PC-3 (cell line): ENCODE data around the gene CDH4.

Experiments
- EZH2 ChIP-seq: fragments of 300-600 bp; sonication (generic); IDR thresholded peaks from one replicate; pipeline ENCODE4 v1.6.1; 2017; ENCODE audit warnings: antibody characterized with exemption, mild to moderate bottlenecking, low read length; ENCODE audit not compliant: unreplicated experiment
- EZH2phosphoT487 ChIP-seq: fragments of 300-600 bp; sonication (generic); IDR thresholded peaks from 2 replicates; pipeline ENCODE4 v1.6.1; 2018; ENCODE audit warnings: mild to moderate bottlenecking, antibody characterized with exemption, low read length, borderline replicate concordance
- TF ChIP-seq, protein P1 (sequence below): fragments of 300-600 bp; sonication (generic); conservative IDR thresholded peaks from 2 replicates; pipeline ENCODE4 v1.5.1; 2017; ENCODE audit warnings: antibody characterized with exemption, low read depth, mild to moderate bottlenecking, low read length

DNA sequence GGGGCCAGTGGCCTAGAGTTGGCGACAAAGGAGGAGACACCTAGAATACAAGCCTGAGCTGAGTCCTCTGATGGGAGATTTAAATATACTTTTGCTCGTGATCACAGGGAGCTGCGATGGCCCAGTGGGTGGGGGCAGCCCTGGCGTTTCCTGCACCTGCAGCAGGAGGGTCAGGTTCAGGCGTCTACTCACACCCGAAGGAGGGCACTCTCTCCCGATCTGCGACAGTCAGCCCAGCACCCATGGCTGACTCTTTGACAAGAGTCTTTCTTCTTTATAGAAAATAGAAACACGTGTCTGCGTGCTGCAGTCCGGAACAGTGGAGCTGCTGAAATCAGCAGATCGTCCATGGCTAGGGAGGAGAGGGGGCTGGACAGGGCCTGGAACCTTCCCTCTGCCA lies 338.2 kb downstream of the CDH4 start:
- TF ChIP-seq, protein P1, sequence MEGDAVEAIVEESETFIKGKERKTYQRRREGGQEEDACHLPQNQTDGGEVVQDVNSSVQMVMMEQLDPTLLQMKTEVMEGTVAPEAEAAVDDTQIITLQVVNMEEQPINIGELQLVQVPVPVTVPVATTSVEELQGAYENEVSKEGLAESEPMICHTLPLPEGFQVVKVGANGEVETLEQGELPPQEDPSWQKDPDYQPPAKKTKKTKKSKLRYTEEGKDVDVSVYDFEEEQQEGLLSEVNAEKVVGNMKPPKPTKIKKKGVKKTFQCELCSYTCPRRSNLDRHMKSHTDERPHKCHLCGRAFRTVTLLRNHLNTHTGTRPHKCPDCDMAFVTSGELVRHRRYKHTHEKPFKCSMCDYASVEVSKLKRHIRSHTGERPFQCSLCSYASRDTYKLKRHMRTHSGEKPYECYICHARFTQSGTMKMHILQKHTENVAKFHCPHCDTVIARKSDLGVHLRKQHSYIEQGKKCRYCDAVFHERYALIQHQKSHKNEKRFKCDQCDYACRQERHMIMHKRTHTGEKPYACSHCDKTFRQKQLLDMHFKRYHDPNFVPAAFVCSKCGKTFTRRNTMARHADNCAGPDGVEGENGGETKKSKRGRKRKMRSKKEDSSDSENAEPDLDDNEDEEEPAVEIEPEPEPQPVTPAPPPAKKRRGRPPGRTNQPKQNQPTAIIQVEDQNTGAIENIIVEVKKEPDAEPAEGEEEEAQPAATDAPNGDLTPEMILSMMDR, result no peak
- no peak for TF ChIP-seq EZH2
- no peak for TF ChIP-seq EZH2phosphoT487
